ENCODE measurements around the gene LRRC31.

LRRC31 gene

DNA sequence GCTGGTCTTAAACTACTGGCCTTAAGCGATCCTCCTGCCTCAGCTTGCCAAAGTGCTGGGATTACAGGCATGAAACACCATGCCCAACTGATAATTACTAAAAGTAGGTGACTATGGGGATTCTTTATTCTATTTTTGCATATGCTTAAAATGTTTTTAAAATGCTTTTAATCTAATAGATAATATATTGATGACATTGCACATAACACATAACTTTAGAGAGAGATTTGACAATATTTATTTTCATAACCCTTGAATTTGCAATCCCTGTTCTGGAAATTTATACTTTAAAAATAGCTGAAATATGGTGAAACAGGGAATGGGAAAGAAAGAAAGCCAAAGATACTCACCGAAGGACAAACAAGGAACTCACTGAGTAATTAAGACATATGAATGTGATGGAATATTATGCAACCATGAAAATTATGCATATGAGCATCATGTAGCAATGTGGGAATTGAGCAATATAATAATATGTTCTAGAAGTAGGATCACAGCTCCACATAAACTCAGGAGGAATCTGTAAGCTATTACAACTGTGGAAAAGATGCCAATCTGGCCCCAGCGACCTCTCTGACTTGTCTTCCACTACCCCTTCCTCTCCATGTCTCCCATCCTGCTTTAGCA lies 2.0 kb downstream of the LRRC31 start:
- CTCF ChIA-PET: interaction anchor here (0.7 kb wide), 2 partner anchors 109 to 144 kb away, joined by 3 read pairs; no protein-coding TSS in a partner anchor
- Histone ChIP-seq H3K4me3 (ENCODE audit: low read depth, low read length) (no peak overlapping the region), H3K36me3 (ENCODE audit: control insufficient read depth in 2 of 2, insufficient read depth in 1 of 2, low read length in 2 of 2) (no peaks in the 10 kb centered on the region), H3K9me3 (ENCODE audit: control insufficient read depth, insufficient read depth, low read depth, low read length) (no peaks in the 10 kb centered on the region), H3K4me1 (ENCODE audit: control insufficient read depth, insufficient read depth, low read length) (no peaks in the 10 kb centered on the region; the same call in 1 of the 2 replicates), H3K27ac (ENCODE audit: extremely low read depth, low read depth, low read length) (no peak overlapping the region)
- POLR2A ChIA-PET: no interaction called here
- TF ChIP-seq HOXA7 (CRISPR knock-in tag; IDR thresholded peaks at IDR 0.05; ENCODE audit: borderline replicate concordance) (no peak), ZNF146 (tag by site-specific recombination; IDR thresholded peaks at IDR 0.05) (peak; percentile 92)

DNA sequence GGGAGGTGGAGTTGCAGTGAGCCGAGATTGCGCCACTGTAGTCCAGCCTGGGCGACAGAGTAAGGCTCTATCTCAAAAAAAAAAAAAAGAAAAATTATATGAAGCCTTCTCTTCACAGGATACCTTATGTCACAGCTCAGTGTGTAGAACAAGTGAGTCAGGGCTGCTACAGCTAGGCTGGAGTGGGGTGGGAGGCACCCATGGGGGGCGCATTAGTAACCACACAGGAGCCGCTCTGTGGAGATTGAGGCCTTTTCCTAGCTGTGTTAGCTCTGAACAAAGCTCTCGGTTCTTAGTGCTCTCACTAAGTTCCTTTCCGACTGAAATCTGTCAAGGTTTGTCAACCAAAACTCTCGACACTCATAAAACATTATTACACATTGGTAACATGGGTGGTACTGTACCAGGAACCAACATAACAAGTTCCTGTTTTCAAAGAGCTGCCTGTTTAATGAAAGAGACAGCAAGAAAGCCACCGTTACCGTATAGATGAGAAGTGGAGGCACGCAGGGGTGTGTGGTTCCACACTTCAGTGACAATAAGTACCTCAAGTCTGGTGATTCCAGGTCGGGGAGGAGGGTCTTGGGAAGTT lies 4.5 kb downstream of the LRRC31 start:
- no peak for TF ChIP-seq ZNF211 (tag by site-specific recombination; IDR thresholded peaks at IDR 0.05; ENCODE audit: low read depth)
- TF ChIP-seq ZNF48 (tag by site-specific recombination; IDR thresholded peaks at IDR 0.05): no peak
- no peak for TF ChIP-seq ZFP69B (tag by site-specific recombination; IDR thresholded peaks at IDR 0.05)
- TF ChIP-seq ZNF292 (tag by site-specific recombination; IDR thresholded peaks at IDR 0.05; ENCODE audit: borderline replicate concordance, low read depth): no peak
- no peak for TF ChIP-seq ZNF202 (tag by site-specific recombination; IDR thresholded peaks at IDR 0.05; ENCODE audit: borderline replicate concordance)
- TF ChIP-seq KLF16 (tag by site-specific recombination; IDR thresholded peaks at IDR 0.05): no peak
- TF ChIP-seq ZSCAN23 (tag by site-specific recombination; IDR thresholded peaks at IDR 0.05): no peak
- TF ChIP-seq, protein P1, sequence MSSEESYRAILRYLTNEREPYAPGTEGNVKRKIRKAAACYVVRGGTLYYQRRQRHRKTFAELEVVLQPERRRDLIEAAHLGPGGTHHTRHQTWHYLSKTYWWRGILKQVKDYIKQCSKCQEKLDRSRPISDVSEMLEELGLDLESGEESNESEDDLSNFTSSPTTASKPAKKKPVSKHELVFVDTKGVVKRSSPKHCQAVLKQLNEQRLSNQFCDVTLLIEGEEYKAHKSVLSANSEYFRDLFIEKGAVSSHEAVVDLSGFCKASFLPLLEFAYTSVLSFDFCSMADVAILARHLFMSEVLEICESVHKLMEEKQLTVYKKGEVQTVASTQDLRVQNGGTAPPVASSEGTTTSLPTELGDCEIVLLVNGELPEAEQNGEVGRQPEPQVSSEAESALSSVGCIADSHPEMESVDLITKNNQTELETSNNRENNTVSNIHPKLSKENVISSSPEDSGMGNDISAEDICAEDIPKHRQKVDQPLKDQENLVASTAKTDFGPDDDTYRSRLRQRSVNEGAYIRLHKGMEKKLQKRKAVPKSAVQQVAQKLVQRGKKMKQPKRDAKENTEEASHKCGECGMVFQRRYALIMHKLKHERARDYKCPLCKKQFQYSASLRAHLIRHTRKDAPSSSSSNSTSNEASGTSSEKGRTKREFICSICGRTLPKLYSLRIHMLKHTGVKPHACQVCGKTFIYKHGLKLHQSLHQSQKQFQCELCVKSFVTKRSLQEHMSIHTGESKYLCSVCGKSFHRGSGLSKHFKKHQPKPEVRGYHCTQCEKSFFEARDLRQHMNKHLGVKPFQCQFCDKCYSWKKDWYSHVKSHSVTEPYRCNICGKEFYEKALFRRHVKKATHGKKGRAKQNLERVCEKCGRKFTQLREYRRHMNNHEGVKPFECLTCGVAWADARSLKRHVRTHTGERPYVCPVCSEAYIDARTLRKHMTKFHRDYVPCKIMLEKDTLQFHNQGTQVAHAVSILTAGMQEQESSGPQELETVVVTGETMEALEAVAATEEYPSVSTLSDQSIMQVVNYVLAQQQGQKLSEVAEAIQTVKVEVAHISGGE (tag by site-specific recombination; conservative IDR thresholded peaks at IDR 0.05; ENCODE audit: low read depth): no peak
- TF ChIP-seq SETDB1 (IDR thresholded peaks at IDR 0.05; ENCODE audit: insufficient read length, low read length): no peak
- no peak for TF ChIP-seq ZNF133 (tag by site-specific recombination; IDR thresholded peaks at IDR 0.05)
- TF ChIP-seq, protein P2, sequence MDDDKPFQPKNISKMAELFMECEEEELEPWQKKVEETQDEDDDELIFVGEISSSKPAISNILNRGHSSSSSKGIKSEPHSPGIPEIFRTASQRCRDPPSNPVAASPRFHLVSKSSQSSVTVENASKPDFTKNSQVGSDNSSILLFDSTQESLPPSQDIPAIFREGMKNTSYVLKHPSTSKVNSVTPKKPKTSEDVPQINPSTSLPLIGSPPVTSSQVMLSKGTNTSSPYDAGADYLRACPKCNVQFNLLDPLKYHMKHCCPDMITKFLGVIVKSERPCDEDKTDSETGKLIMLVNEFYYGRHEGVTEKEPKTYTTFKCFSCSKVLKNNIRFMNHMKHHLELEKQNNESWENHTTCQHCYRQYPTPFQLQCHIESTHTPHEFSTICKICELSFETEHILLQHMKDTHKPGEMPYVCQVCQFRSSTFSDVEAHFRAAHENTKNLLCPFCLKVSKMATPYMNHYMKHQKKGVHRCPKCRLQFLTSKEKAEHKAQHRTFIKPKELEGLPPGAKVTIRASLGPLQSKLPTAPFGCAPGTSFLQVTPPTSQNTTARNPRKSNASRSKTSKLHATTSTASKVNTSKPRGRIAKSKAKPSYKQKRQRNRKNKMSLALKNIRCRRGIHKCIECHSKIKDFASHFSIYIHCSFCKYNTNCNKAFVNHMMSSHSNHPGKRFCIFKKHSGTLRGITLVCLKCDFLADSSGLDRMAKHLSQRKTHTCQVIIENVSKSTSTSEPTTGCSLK (tag by site-specific recombination; IDR thresholded peaks at IDR 0.05): no peak
- TF ChIP-seq ZNF366 (tag by site-specific recombination; conservative IDR thresholded peaks at IDR 0.05): no peak
- no peak for TF ChIP-seq ZNF239 (tag by site-specific recombination; IDR thresholded peaks at IDR 0.05)
- TF ChIP-seq ZNF610 (tag by site-specific recombination; IDR thresholded peaks at IDR 0.05; ENCODE audit: borderline replicate concordance): no peak
- ChIA-PET POLR2A (no interaction called here), CTCF (no interaction called here)
- Histone ChIP-seq H3K36me3 (ENCODE audit: control insufficient read depth in 2 of 2, insufficient read depth in 1 of 2, low read length in 2 of 2) (no peaks in the 10 kb centered on the region), H3K27ac (ENCODE audit: extremely low read depth, low read depth, low read length) (no peak overlapping the region), H3K9me3 (ENCODE audit: control insufficient read depth, insufficient read depth, low read depth, low read length) (no peaks in the 10 kb centered on the region), H3K4me3 (ENCODE audit: low read depth, low read length) (no peak overlapping the region), H3K4me1 (ENCODE audit: control insufficient read depth, insufficient read depth, low read length) (no peaks in the 10 kb centered on the region; the same call in 1 of the 2 replicates)

DNA sequence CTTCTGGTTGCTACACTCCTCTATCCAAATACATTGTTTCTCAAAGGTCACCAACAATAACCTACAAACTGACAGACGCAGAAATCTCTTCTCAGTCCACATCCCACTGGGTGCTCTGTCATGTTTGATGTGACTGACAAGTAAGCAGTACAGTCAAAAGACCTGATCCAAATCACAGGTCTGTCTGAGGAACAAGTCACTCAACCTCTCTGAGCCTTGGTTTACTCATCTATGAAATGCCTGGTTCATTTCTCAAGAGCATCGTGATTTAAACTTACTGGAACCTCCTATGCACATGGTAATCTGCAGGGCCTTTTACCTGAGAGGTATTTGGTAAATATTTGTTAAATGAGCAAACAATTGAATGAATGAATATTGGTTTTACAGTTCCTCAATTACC lies 5.5 kb downstream of the LRRC31 start:
- no peak overlapping the region for H3K4me3 ChIP-seq (ENCODE audit: low read depth, low read length)
- TF ChIP-seq ZNF341 (tag by site-specific recombination; IDR thresholded peaks at IDR 0.05; ENCODE audit: low read depth): no peak
- TF ChIP-seq, protein P3, sequence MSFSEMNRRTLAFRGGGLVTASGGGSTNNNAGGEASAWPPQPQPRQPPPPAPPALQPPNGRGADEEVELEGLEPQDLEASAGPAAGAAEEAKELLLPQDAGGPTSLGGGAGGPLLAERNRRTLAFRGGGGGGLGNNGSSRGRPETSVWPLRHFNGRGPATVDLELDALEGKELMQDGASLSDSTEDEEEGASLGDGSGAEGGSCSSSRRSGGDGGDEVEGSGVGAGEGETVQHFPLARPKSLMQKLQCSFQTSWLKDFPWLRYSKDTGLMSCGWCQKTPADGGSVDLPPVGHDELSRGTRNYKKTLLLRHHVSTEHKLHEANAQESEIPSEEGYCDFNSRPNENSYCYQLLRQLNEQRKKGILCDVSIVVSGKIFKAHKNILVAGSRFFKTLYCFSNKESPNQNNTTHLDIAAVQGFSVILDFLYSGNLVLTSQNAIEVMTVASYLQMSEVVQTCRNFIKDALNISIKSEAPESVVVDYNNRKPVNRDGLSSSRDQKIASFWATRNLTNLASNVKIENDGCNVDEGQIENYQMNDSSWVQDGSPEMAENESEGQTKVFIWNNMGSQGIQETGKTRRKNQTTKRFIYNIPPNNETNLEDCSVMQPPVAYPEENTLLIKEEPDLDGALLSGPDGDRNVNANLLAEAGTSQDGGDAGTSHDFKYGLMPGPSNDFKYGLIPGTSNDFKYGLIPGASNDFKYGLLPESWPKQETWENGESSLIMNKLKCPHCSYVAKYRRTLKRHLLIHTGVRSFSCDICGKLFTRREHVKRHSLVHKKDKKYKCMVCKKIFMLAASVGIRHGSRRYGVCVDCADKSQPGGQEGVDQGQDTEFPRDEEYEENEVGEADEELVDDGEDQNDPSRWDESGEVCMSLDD (tag by site-specific recombination; IDR thresholded peaks at IDR 0.05): no peak
- TF ChIP-seq, protein P4, sequence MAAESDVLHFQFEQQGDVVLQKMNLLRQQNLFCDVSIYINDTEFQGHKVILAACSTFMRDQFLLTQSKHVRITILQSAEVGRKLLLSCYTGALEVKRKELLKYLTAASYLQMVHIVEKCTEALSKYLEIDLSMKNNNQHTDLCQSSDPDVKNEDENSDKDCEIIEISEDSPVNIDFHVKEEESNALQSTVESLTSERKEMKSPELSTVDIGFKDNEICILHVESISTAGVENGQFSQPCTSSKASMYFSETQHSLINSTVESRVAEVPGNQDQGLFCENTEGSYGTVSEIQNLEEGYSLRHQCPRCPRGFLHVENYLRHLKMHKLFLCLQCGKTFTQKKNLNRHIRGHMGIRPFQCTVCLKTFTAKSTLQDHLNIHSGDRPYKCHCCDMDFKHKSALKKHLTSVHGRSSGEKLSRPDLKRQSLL (tag by site-specific recombination; IDR thresholded peaks at IDR 0.05): no peak
- TF ChIP-seq ZNF791 (tag by site-specific recombination; IDR thresholded peaks at IDR 0.05): no peak
- TF ChIP-seq ZBTB17 (tag by site-specific recombination; IDR thresholded peaks at IDR 0.05): no peak
- no peak for TF ChIP-seq ZNF623 (tag by site-specific recombination; IDR thresholded peaks at IDR 0.05)
- POLR2A ChIA-PET: no interaction called here
- H3K27ac ChIP-seq (ENCODE audit: extremely low read depth, low read depth, low read length): no peak overlapping the region
- H3K4me1 ChIP-seq (ENCODE audit: control insufficient read depth, insufficient read depth, low read length): no peaks in the 10 kb centered on the region
- no peaks in the 10 kb centered on the region for H3K36me3 ChIP-seq (ENCODE audit: control insufficient read depth in 2 of 2, insufficient read depth in 1 of 2, low read length in 2 of 2)
- H3K9me3 ChIP-seq (ENCODE audit: control insufficient read depth, insufficient read depth, low read depth, low read length): no peaks in the 10 kb centered on the region
- CTCF ChIA-PET: interaction anchor here (0.6 to 1.5 kb wide), 6 partner anchors 11 to 398 kb away, joined by 3 to 5 read pairs (median 4); no protein-coding TSS in a partner anchor
